GM12878 (cell line): ENCODE measurements around the gene ENO2. TPM values are rescaled to one million over a fixed set of nuclear protein-coding genes. Genes with fewer than 3 reads are reported as not detected.

Experiments
- BHLHE40 ChIP-seq, 2 experiments: fragments of 450-650 bp in 1 of 2; IDR thresholded peaks; 2 replicates each; pipeline ENCODE4 v1.6.1; 2011 to 2017; ENCODE audit warnings: low read depth in 2 of 2, borderline replicate concordance in 1 of 2, improper control_type of control experiment in 1 of 2, low read length in 1 of 2, mild to moderate bottlenecking in 1 of 2
- EGR1 ChIP-seq, 2 experiments: IDR thresholded peaks; 1 replicate in 1 of 2; 2 replicates in 1 of 2; pipeline ENCODE4 v1.6.1; 2011 to 2012; ENCODE audit warnings: low read depth in 2 of 2, low read length in 2 of 2, borderline replicate concordance in 1 of 2, mild to moderate bottlenecking in 1 of 2, moderate library complexity in 1 of 2
- GABPA ChIP-seq: IDR thresholded peaks from 2 replicates; pipeline ENCODE4 v1.6.1; 2014; ENCODE audit warnings: antibody characterized with exemption, low read depth, mild to moderate bottlenecking, inconsistent platforms
- GATAD2B ChIP-seq: fragments of 450-650 bp; conservative IDR thresholded peaks from 2 replicates; pipeline ENCODE4 v1.6.1; 2017; ENCODE audit warnings: low read depth, mild to moderate bottlenecking, moderate library complexity
- IRF4 ChIP-seq: IDR thresholded peaks from 2 replicates; pipeline ENCODE4 v1.6.1; 2011; ENCODE audit warnings: low read depth, low read length
- MLLT1 ChIP-seq: fragments of 450-650 bp; IDR thresholded peaks from 2 replicates; pipeline ENCODE4 v1.6.1; 2016; ENCODE audit warnings: mild to moderate bottlenecking
- MTA3 ChIP-seq: IDR thresholded peaks from 2 replicates; pipeline ENCODE4 v1.6.1; 2012; ENCODE audit warnings: low read length, inconsistent platforms, borderline replicate concordance
- NBN ChIP-seq: fragments of 450-650 bp; IDR thresholded peaks from 2 replicates; pipeline ENCODE4 v1.6.1; 2016
- NKRF ChIP-seq: fragments of 450-650 bp; conservative IDR thresholded peaks from 2 replicates; pipeline ENCODE4 v1.6.1; 2017; ENCODE audit warnings: mild to moderate bottlenecking, moderate library complexity
- NR2C2 ChIP-seq: IDR thresholded peaks from 2 replicates; pipeline ENCODE4 v1.6.1; 2011; ENCODE audit warnings: borderline replicate concordance, low read depth; ENCODE audit not compliant: control insufficient read depth, insufficient read length
- PAX5 ChIP-seq: IDR thresholded peaks from 2 replicates; pipeline ENCODE4 v1.6.1; 2011; ENCODE audit warnings: low read depth, low read length, borderline replicate concordance
- POU2F2 ChIP-seq: IDR thresholded peaks from 3 replicates; pipeline ENCODE4 v1.6.1; 2011; ENCODE audit warnings: low read depth, mild to moderate bottlenecking, low read length, borderline replicate concordance
- SMARCA5 ChIP-seq: fragments of 450-650 bp; IDR thresholded peaks from 2 replicates; pipeline ENCODE4 v1.6.1; 2017; ENCODE audit warnings: mild to moderate bottlenecking
- SMC3 ChIP-seq: IDR thresholded peaks from 2 replicates; pipeline ENCODE4 v1.6.1; 2011; ENCODE audit warnings: low read length, improper control_type of control experiment, borderline replicate concordance
- SUZ12 ChIP-seq: fragments of 200-600 bp; sonication (generic); IDR thresholded peaks from one replicate; pipeline ENCODE4 v1.6.1; 2018; ENCODE audit warnings: antibody characterized with exemption, mild to moderate bottlenecking; ENCODE audit not compliant: unreplicated experiment
- TARDBP ChIP-seq: IDR thresholded peaks from 2 replicates; pipeline ENCODE4 v1.6.1; 2016; ENCODE audit warnings: borderline replicate concordance
- TBL1XR1 ChIP-seq: IDR thresholded peaks from 2 replicates; pipeline ENCODE4 v1.6.1; 2012; ENCODE audit warnings: low read depth, low read length, improper control_type of control experiment
- ZNF217 ChIP-seq: fragments of 450-650 bp; IDR thresholded peaks from 2 replicates; pipeline ENCODE4 v1.6.1; 2017; ENCODE audit warnings: antibody characterized with exemption, mild to moderate bottlenecking
- ZNF274 ChIP-seq: IDR thresholded peaks from one replicate; pipeline ENCODE4 v1.8.0; 2011; ENCODE audit not compliant: insufficient read length, insufficient read depth
- ZNF592 ChIP-seq: fragments of 450-650 bp; IDR thresholded peaks from 2 replicates; pipeline ENCODE4 v1.6.1; 2017; ENCODE audit warnings: mild to moderate bottlenecking, moderate library complexity
- polyA plus RNA-seq, 11 experiments: library from polyadenylated mRNA; depleted of rRNA in 4 of 11; unstranded in 6 of 11; stranded (reverse) in 5 of 11; fragments of >200 nt; fragmentation: Nextera tagmentation in 4 of 11; fragmentation: Illumina TruSeq in 1 of 11; extraction: Ambion mirVana in 4 of 11; extraction: Trizol in 1 of 11; gene quantifications; 1 replicate in 1 of 11; 2 replicates in 10 of 11; pipeline versions ENCODE4 v1.2.1 to v1.2.3, GENCODE V29; 2011 to 2016; ENCODE audit warnings: inconsistent platforms in 2 of 11, missing spikeins in 2 of 11, low read depth in 1 of 11
- total RNA-seq, 4 experiments: library from RNA; depleted of rRNA in 3 of 4; stranded (reverse); fragments of >200 nt in 3 of 4; fragmentation: Illumina TruSeq in 1 of 4; extraction: Trizol in 1 of 4; gene quantifications; 2 replicates each; pipeline versions ENCODE4 v1.2.1 to v1.2.3, GENCODE V29; 2013 to 2021

Gene ENO2
- total and polyA plus RNA-seq, 10 of the 15 experiments (the other 5 are each of a cell fraction or from before 2014, with no cell fraction given): 24.8 to 196 (median 43.1) TPM

GRCh38 chr12:6950811-6951540, 36.6 kb downstream of the ENO2 start, which contains the start of gene PTPN6 (continued):
- no peak for TF ChIP-seq NR2C2
- 0 out of 2 replicates have a peak, but pooled peaks have one; percentile 24 for TF ChIP-seq IRF4
- no peak for TF ChIP-seq SMC3
- TF ChIP-seq PAX5: no peak; the same call in 1 of the 2 replicates
- TF ChIP-seq TARDBP: 0 out of 2 replicates have a peak, but pooled peaks have one; percentile 52
- no peak for TF ChIP-seq EGR1 (IDR thresholded peaks at IDR 0.05; ENCODE audit: borderline replicate concordance in 1 of 2, low read depth in 2 of 2, low read length in 2 of 2)
- TF ChIP-seq NBN: peak; percentile 91
- peak; percentile 73 for TF ChIP-seq NKRF
- no peak for TF ChIP-seq SUZ12
- no peak for TF ChIP-seq MTA3
- peak; percentile 86 for TF ChIP-seq MLLT1
- no peak for TF ChIP-seq GABPA
- peak; percentile 16 to 66; a peak in 3 of 4 replicates for TF ChIP-seq BHLHE40 (IDR thresholded peaks at IDR 0.05; ENCODE audit: borderline replicate concordance in 1 of 2, low read depth in 2 of 2, low read length in 1 of 2)
- peak; percentile 93 for TF ChIP-seq GATAD2B
- TF ChIP-seq TBL1XR1: no peak
- 0 out of 2 replicates have a peak, but pooled peaks have one; percentile 43 for TF ChIP-seq ZNF592
- no peak for TF ChIP-seq ZNF274
- TF ChIP-seq POU2F2: peak; percentile 60; the same call in 1 of the 3 replicates
- TF ChIP-seq ZNF217: no peak
- TF ChIP-seq SMARCA5: peak; percentile 67
